WTC11 (cell line): ENCODE measurements around the gene NFIC. TPM values are rescaled to one million over a fixed set of nuclear protein-coding genes. Genes with fewer than 3 reads are reported as not detected.

Source experiments
- ATAC-seq: fragments of 200-7000 bp; cut with Tn5 transposase; 2 replicates; pipeline ENCODE4 v1.10.0; 2021; ENCODE audit warnings: mild to moderate bottlenecking, moderate library complexity
- CTCF ChIA-PET: fragments of 300-600 bp; sonication (Branson Sonifier 250); formaldehyde crosslinking; loops from one replicate; lab custom pipeline; 2021; ENCODE audit warnings: antibody characterized with exemption; lab: Charles Lee
- POLR2A ChIA-PET: fragments of 350-600 bp; sonication (Branson Sonifier 250); formaldehyde crosslinking; loops from one replicate; lab custom pipeline; 2021; ENCODE audit warnings: antibody characterized with exemption; lab: Charles Lee
- DNase-seq: peaks from one replicate; pipeline ENCODE4 v3.0.0; 2021; ENCODE audit warnings: low spot score
- H3K27ac Mint-ChIP-seq: 2 replicates; pipeline ENCODE4 v1.8.0; 2021; ENCODE audit warnings: mixed read lengths
- H3K27me3 Mint-ChIP-seq: 2 replicates; pipeline ENCODE4 v1.8.0; 2021; ENCODE audit warnings: low read depth, mild to moderate bottlenecking, moderate library complexity, mixed read lengths
- H3K36me3 Mint-ChIP-seq: 2 replicates; pipeline ENCODE4 v1.8.0; 2021; ENCODE audit warnings: mixed read lengths
- H3K4me1 Mint-ChIP-seq: 2 replicates; pipeline ENCODE4 v1.8.0; 2022; ENCODE audit warnings: mixed read lengths
- H3K4me3 Mint-ChIP-seq: 2 replicates; pipeline ENCODE4 v1.8.0; 2021; ENCODE audit warnings: mild to moderate bottlenecking, moderate library complexity, mixed read lengths
- H3K9me3 Mint-ChIP-seq: 2 replicates; pipeline ENCODE4 v1.8.0; 2021; ENCODE audit warnings: mixed read lengths
- CDX4 ChIP-seq: fragments of 250-450 bp; sonication (Bioruptor Pico); IDR thresholded peaks from 2 replicates; pipeline ENCODE4 v1.9.0; 2021; ENCODE audit warnings: moderate library complexity, mild to moderate bottlenecking, inconsistent platforms, borderline replicate concordance
- CTCF ChIP-seq: fragments of 200-600 bp; IDR thresholded peaks from 2 replicates; pipeline ENCODE4 v1.8.0; 2022; ENCODE audit warnings: antibody characterized with exemption
- E2F1 ChIP-seq: sonication (generic); formaldehyde crosslinking; IDR thresholded peaks from 2 replicates; pipeline ENCODE4 v1.8.0; 2022; ENCODE audit warnings: mild to moderate bottlenecking, missing genetic modification reagents
- ELF4 ChIP-seq: sonication (generic); formaldehyde crosslinking; IDR thresholded peaks from 2 replicates; pipeline ENCODE4 v1.8.1; 2022; ENCODE audit warnings: low read depth, mild to moderate bottlenecking, moderate library complexity, missing genetic modification reagents
- HMGXB4 ChIP-seq: sonication (generic); formaldehyde crosslinking; IDR thresholded peaks from 2 replicates; pipeline ENCODE4 v1.8.1; 2023; ENCODE audit warnings: mild to moderate bottlenecking, moderate library complexity, missing genetic modification reagents
- MYBL2 ChIP-seq: sonication (generic); formaldehyde crosslinking; IDR thresholded peaks from 2 replicates; pipeline ENCODE4 v1.8.1; 2023; ENCODE audit warnings: mild to moderate bottlenecking, moderate library complexity, missing genetic modification reagents
- NFYB ChIP-seq: sonication (generic); formaldehyde crosslinking; conservative IDR thresholded peaks from 2 replicates; pipeline ENCODE4 v1.8.0; 2022; ENCODE audit warnings: low read depth, missing genetic modification reagents
- NR1H2 ChIP-seq: sonication (generic); formaldehyde crosslinking; IDR thresholded peaks from 2 replicates; pipeline ENCODE4 v1.9.0; 2021; ENCODE audit warnings: mild to moderate bottlenecking, moderate library complexity, missing genetic modification reagents
- NR3C1 ChIP-seq: sonication (generic); formaldehyde crosslinking; conservative IDR thresholded peaks from 2 replicates; pipeline ENCODE4 v1.8.1; 2023; ENCODE audit warnings: low read depth, mild to moderate bottlenecking, missing genetic modification reagents
- SP1 ChIP-seq: sonication (generic); formaldehyde crosslinking; conservative IDR thresholded peaks from 2 replicates; pipeline ENCODE4 v1.8.1; 2022; ENCODE audit warnings: missing genetic modification reagents
- TEAD4 ChIP-seq: sonication (generic); formaldehyde crosslinking; IDR thresholded peaks from 2 replicates; pipeline ENCODE4 v1.8.0; 2022; ENCODE audit warnings: mild to moderate bottlenecking, missing genetic modification reagents
- USF1 ChIP-seq: sonication (generic); formaldehyde crosslinking; IDR thresholded peaks from 2 replicates; pipeline ENCODE4 v1.8.0; 2022; ENCODE audit warnings: mild to moderate bottlenecking, missing genetic modification reagents
- ZNF219 ChIP-seq: sonication (generic); formaldehyde crosslinking; IDR thresholded peaks from 2 replicates; pipeline ENCODE4 v1.8.0; 2023; ENCODE audit warnings: missing genetic modification reagents, mild to moderate bottlenecking, borderline replicate concordance
- ZNF423 ChIP-seq: fragments of 250-450 bp; sonication (Bioruptor Pico); IDR thresholded peaks from 2 replicates; pipeline ENCODE4 v2.1.2; 2022; ENCODE audit warnings: mild to moderate bottlenecking, moderate library complexity
- ZNF512 ChIP-seq: sonication (generic); formaldehyde crosslinking; IDR thresholded peaks from 2 replicates; pipeline ENCODE4 v1.8.1; 2022; ENCODE audit warnings: missing genetic modification reagents, borderline replicate concordance
- ZNF671 ChIP-seq: fragments of 250-450 bp; sonication (Bioruptor Pico); IDR thresholded peaks from 2 replicates; pipeline ENCODE4 v1.8.0; 2021; ENCODE audit warnings: mild to moderate bottlenecking
- total RNA-seq: library from RNA; stranded (reverse); gene quantifications from 3 replicates; pipeline ENCODE4 v1.2.3, GENCODE V29; 2021
- TF ChIP-seq, protein P1 (sequence below): fragments of 250-450 bp; sonication (Bioruptor Pico); IDR thresholded peaks from 2 replicates; pipeline ENCODE4 v1.9.0; 2021; ENCODE audit warnings: mild to moderate bottlenecking
- TF ChIP-seq, protein P2 (sequence below): sonication (generic); formaldehyde crosslinking; IDR thresholded peaks from 2 replicates; pipeline ENCODE4 v1.8.1; 2022; ENCODE audit warnings: low read depth, mild to moderate bottlenecking, moderate library complexity, missing genetic modification reagents, borderline replicate concordance
- TF ChIP-seq, protein P3 (sequence below): sonication (generic); formaldehyde crosslinking; IDR thresholded peaks from 2 replicates; pipeline ENCODE4 v1.8.0; 2022; ENCODE audit warnings: mild to moderate bottlenecking, missing genetic modification reagents

The NFIC gene
- total RNA-seq, 1 experiment from 2014 or later = 3.5 TPM

- TF ChIP-seq CTCF (no peak), ZNF512 (CRISPR knock-in tag) (no peak)
These were observed 142.6 kb downstream of the NFIC start (continued) for GRCh38 chr19:3508771-3509535.

DNA sequence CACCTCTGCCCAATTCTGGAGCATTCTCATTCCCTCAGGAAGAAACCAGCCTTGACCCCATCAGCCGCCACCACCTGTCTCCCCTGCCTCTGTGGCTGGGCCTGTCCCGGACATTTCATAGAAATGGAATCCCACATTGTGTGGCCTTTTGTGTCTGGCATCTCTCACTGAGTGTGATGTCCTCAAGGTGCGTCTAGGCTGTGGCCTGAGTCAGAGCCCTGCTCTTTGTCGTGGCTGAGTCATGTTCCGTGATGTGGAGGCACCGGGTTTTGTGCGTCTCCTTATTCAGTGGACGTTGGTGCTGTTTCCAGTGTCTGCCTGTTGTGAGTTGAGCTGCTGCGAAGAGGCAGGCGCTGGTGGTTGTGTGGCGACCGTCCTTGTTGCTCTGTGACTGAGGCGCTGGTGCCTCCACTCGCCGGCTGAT is 143.2 kb downstream of the NFIC start:
- H3K27ac Mint-ChIP-seq = peak overlapping the region; percentile 83
- no peak for DNase-seq
- CTCF ChIA-PET = interaction anchor here (1.2 kb wide), 1 partner anchor 17 kb away, joined by 4 read pairs; no protein-coding TSS in a partner anchor
- TF ChIP-seq ZNF512 (CRISPR knock-in tag) (no peak), SP1 (CRISPR knock-in tag) (no peak), ZNF423 (CRISPR knock-in tag) (no peak), ZNF219 (CRISPR knock-in tag) (no peak), USF1 (CRISPR knock-in tag) (no peak), NR3C1 (CRISPR knock-in tag) (no peak), CDX4 (no peak), NFYB (no peak), ELF4 (no peak), TEAD4 (no peak), MYBL2 (CRISPR knock-in tag) (no peak), HMGXB4 (CRISPR knock-in tag) (no peak), NR1H2 (CRISPR knock-in tag) (no peak), E2F1 (CRISPR knock-in tag) (no peak), ZNF671 (CRISPR knock-in tag) (no peak)
- TF ChIP-seq, protein P1, sequence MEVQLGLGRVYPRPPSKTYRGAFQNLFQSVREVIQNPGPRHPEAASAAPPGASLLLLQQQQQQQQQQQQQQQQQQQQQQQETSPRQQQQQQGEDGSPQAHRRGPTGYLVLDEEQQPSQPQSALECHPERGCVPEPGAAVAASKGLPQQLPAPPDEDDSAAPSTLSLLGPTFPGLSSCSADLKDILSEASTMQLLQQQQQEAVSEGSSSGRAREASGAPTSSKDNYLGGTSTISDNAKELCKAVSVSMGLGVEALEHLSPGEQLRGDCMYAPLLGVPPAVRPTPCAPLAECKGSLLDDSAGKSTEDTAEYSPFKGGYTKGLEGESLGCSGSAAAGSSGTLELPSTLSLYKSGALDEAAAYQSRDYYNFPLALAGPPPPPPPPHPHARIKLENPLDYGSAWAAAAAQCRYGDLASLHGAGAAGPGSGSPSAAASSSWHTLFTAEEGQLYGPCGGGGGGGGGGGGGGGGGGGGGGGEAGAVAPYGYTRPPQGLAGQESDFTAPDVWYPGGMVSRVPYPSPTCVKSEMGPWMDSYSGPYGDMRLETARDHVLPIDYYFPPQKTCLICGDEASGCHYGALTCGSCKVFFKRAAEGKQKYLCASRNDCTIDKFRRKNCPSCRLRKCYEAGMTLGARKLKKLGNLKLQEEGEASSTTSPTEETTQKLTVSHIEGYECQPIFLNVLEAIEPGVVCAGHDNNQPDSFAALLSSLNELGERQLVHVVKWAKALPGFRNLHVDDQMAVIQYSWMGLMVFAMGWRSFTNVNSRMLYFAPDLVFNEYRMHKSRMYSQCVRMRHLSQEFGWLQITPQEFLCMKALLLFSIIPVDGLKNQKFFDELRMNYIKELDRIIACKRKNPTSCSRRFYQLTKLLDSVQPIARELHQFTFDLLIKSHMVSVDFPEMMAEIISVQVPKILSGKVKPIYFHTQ = no peak
- TF ChIP-seq, protein P2, sequence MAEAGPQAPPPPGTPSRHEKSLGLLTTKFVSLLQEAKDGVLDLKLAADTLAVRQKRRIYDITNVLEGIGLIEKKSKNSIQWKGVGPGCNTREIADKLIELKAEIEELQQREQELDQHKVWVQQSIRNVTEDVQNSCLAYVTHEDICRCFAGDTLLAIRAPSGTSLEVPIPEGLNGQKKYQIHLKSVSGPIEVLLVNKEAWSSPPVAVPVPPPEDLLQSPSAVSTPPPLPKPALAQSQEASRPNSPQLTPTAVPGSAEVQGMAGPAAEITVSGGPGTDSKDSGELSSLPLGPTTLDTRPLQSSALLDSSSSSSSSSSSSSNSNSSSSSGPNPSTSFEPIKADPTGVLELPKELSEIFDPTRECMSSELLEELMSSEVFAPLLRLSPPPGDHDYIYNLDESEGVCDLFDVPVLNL (CRISPR knock-in tag) = no peak
- TF ChIP-seq, protein P3, sequence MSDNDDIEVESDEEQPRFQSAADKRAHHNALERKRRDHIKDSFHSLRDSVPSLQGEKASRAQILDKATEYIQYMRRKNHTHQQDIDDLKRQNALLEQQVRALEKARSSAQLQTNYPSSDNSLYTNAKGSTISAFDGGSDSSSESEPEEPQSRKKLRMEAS (CRISPR knock-in tag) = no peak
- TF ChIP-seq, all 79 proteins: peak for 0
- Mint-ChIP-seq H3K4me3 (no peak overlapping the region), H3K4me1 (peaks cover 20% of the 10 kb centered on the region), H3K27me3 (no peaks in the 10 kb centered on the region; the same call in 1 of the 2 replicates), H3K36me3 (peaks cover 12% of the 10 kb centered on the region; the same call in 1 of the 2 replicates), H3K9me3 (no peaks in the 10 kb centered on the region)
- no peak for ATAC-seq
- POLR2A ChIA-PET = no interaction called here
